ENCODE results near the gene AFG3L2. TPM values are rescaled to one million over a fixed set of nuclear protein-coding genes. Genes with fewer than 3 reads are reported as not detected.

Gene AFG3L2
- 74.7 and 82.4 TPM in 2 replicates for total RNA-seq

GRCh38 chr18:12376754-12377555, at the start of gene AFG3L2:
Gene AFG3L2, minus strand, starts transcription at chr18:12377227. Its CDS starts 145 bp downstream, at chr18:12377082.

GRCh38 chr18:12307701-12308385, 69.2 kb downstream of the AFG3L2 start, which contains the start of gene TUBB6:
Gene TUBB6, plus strand, starts transcription at chr18:12308241. Its CDS starts 52 bp downstream, at chr18:12308293.

Other genes with a start within 250 kb of the AFG3L2 start
- gene CIDEA, start 122.9 kb downstream of the AFG3L2 start, total RNA-seq: 0.07 and 5.5 TPM in 2 replicates
- 328 and 772 TPM in 2 replicates for gene TUBB6, start 69.0 kb downstream of the AFG3L2 start, total RNA-seq
- gene PRELID3A, start 30.7 kb upstream of the AFG3L2 start, total RNA-seq: 5.8 and 7.7 TPM in 2 replicates